A673 (cell line): ENCODE measurements around the gene PNKD. TPM values are rescaled to one million over a fixed set of nuclear protein-coding genes. Genes with fewer than 3 reads are reported as not detected.

Experiments
- BruUV-seq: library from RNA; stranded (reverse); fragments of 400-500 nt; replicated peaks from 2 replicates; lab custom pipeline; 2021; lab: Mats Ljungman, UMichigan
- CTCF ChIA-PET: fragments of 300-600 bp; sonication (Branson Sonifier 250); formaldehyde crosslinking; loops from one replicate; lab custom pipeline; 2022; ENCODE audit warnings: antibody characterized with exemption; lab: Charles Lee
- POLR2A ChIA-PET: fragments of 300-600 bp; sonication (Branson Sonifier 250); formaldehyde crosslinking; loops from one replicate; lab custom pipeline; 2022; ENCODE audit warnings: antibody characterized with exemption; ENCODE audit not compliant: low non-redundant PET; lab: Charles Lee
- DNase-seq: peaks from one replicate; pipeline ENCODE4 v3.0.0-alpha.2; 2015; ENCODE audit warnings: low spot score
- H3K27ac ChIP-seq: fragments of 200-600 bp; sonication (generic); 2 replicates; pipeline ENCODE4 v1.5.1; 2016; ENCODE audit warnings: mixed run types, low read depth, mild to moderate bottlenecking, mixed read lengths, antibody characterized with exemption, low read length; ENCODE audit not compliant: poor library complexity, severe bottlenecking
- H3K27me3 ChIP-seq: fragments of 200-600 bp; sonication (generic); replicated peaks from 2 replicates; pipeline ENCODE4 v1.6.1; 2017; ENCODE audit warnings: mixed run types, low read depth, mild to moderate bottlenecking, mixed read lengths, antibody characterized with exemption, low read length; ENCODE audit not compliant: insufficient read depth, poor library complexity
- H3K36me3 ChIP-seq: fragments of 200-600 bp; sonication (generic); 2 replicates; pipeline ENCODE4 v1.6.1; 2016; ENCODE audit warnings: mixed run types, mild to moderate bottlenecking, mixed read lengths, antibody characterized with exemption, low read length; ENCODE audit not compliant: insufficient read depth, poor library complexity, severe bottlenecking
- H3K4me1 ChIP-seq: fragments of 200-600 bp; sonication (generic); 2 replicates; pipeline ENCODE4 v1.6.1; 2017; ENCODE audit warnings: mixed run types, mild to moderate bottlenecking, mixed read lengths, antibody characterized with exemption, low read length; ENCODE audit not compliant: insufficient read depth, poor library complexity, severe bottlenecking
- H3K4me3 ChIP-seq: fragments of 200-600 bp; sonication (generic); 2 replicates; pipeline ENCODE4 v1.5.1; 2016; ENCODE audit warnings: low read depth, mixed run types, mild to moderate bottlenecking, mixed read lengths, low read length; ENCODE audit not compliant: poor library complexity, severe bottlenecking
- H3K9me3 ChIP-seq: fragments of 200-600 bp; sonication (generic); 2 replicates; pipeline ENCODE4 v1.6.1; 2016; ENCODE audit warnings: mixed run types, low read depth, mild to moderate bottlenecking, mixed read lengths, antibody characterized with exemption, low read length; ENCODE audit not compliant: poor library complexity, severe bottlenecking
- EZH2 ChIP-seq: fragments of 200-600 bp; sonication (generic); IDR thresholded peaks from 2 replicates; pipeline ENCODE4 v1.6.1; 2017; ENCODE audit warnings: borderline replicate concordance, low read depth, mild to moderate bottlenecking, mixed read lengths, antibody characterized with exemption, low read length; ENCODE audit not compliant: poor library complexity, severe bottlenecking
- intact Hi-C: fragments of 100-400 bp; cut with micrococcal nuclease; formaldehyde crosslinking; loops from one replicate; pipeline ENCODE4 v1.10.0; 2022; ENCODE audit not compliant: unreplicated experiment
- total RNA-seq: library from RNA; stranded (reverse); gene quantifications from 2 replicates; pipeline ENCODE4 v1.2.3, GENCODE V29; 2021
- TF ChIP-seq, protein P1 (sequence below): fragments of 300-800, 200-600 bp; sonication (generic); conservative IDR thresholded peaks from 2 replicates; pipeline ENCODE4 v1.5.1; 2017; ENCODE audit warnings: low read depth, mild to moderate bottlenecking, antibody characterized with exemption, low read length, moderate library complexity, mixed read lengths

The PNKD gene
- total RNA-seq, 1 experiment from 2014 or later = 36.7 TPM

DNA sequence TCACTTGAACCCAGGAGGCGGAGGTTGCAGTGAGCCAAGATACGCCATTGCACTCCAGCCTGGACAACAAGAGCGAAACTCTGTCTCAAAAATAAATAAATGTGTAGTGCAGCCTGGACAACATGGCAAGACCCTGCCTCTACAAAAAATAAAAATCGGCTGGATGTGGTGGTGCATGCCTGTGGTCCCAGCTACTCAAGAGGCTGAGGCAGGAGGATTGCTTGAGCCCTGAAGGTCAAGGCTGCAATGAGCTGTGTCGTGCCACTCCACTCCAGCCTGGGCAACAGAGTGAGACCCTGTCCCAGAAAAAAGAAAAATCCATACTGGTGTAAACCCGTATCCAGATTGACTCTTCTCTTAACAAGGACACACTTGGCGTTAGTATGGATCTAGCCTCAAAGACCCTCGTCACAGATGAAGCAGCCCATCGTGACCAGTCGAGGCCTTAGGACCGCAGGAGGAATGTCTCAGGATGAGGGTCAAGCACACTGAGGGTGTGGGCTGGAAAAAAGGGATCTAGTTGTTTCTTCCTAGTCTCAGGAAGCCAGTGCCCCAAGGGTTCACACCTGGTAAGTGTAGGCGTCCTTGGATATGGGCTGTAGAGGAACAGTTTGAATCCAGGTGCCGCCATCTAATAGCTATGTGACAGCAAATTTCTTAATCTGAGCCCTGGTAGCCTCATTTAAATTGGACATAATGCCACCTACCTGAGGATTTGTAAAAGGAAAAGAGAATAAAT is 13.5 kb upstream of the PNKD start:
- CTCF ChIA-PET = no interaction called here
- Histone ChIP-seq H3K9me3 (no peaks in the 10 kb centered on the region), H3K4me1 (peaks cover 12% of the 10 kb centered on the region), H3K27ac (no peak overlapping the region), H3K27me3 (no peaks in the 10 kb centered on the region), H3K4me3 (no peak overlapping the region), H3K36me3 (peaks cover 43% of the 10 kb centered on the region)
- POLR2A ChIA-PET = no interaction called here
- no TSS peak for BruUV-seq
- no peak for DNase-seq
- intact Hi-C loops = loop anchor here (1.0 kb wide), 1 partner anchor 70 kb away; no protein-coding TSS in a partner anchor
- TF ChIP-seq, protein P1, sequence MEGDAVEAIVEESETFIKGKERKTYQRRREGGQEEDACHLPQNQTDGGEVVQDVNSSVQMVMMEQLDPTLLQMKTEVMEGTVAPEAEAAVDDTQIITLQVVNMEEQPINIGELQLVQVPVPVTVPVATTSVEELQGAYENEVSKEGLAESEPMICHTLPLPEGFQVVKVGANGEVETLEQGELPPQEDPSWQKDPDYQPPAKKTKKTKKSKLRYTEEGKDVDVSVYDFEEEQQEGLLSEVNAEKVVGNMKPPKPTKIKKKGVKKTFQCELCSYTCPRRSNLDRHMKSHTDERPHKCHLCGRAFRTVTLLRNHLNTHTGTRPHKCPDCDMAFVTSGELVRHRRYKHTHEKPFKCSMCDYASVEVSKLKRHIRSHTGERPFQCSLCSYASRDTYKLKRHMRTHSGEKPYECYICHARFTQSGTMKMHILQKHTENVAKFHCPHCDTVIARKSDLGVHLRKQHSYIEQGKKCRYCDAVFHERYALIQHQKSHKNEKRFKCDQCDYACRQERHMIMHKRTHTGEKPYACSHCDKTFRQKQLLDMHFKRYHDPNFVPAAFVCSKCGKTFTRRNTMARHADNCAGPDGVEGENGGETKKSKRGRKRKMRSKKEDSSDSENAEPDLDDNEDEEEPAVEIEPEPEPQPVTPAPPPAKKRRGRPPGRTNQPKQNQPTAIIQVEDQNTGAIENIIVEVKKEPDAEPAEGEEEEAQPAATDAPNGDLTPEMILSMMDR = no peak
- no peak for TF ChIP-seq EZH2

DNA sequence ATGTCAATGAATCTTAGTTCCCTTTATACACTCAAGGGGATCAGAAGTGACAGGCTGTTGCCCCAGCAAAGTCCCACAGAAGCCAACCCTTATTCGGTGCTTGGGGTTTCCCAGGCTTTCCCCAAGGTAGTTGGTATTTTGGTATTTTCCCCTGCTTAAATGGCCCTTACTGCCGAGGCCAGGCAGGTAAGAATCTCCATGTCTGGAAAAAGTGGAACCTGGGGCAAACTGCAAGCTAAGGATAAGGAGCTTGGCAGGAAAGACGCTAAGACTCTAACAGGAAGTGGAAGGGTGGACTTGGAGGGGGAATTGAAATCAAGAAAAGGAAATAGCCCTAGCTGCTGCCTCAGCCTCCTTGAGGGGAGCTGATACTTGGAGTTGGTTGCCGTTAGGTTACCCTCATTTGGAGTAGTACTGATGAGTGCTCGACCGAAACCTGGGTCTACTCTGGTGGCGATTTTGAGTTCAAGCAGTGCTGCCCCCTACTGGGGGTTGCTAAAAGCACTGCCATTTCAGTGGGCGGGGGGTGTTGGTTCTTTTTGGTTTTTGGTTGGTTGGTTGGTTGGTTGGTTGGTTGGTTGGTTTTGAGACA is 12.8 kb upstream of the PNKD start:
- no peaks in the 10 kb centered on the region for H3K9me3 ChIP-seq
- ChIA-PET POLR2A (no interaction called here), CTCF (no interaction called here)
- peak; percentile 71 for DNase-seq
- TF ChIP-seq, protein P1 = peak; percentile 79
- no peak for TF ChIP-seq EZH2
- H3K36me3 ChIP-seq = peaks cover 38% of the 10 kb centered on the region
- H3K4me1 ChIP-seq = peaks cover 15% of the 10 kb centered on the region
- BruUV-seq = no TSS peak
- intact Hi-C loops = loop anchor here (1.0 kb wide), 1 partner anchor 71 kb away; no protein-coding TSS in a partner anchor
- H3K27ac ChIP-seq = no peak overlapping the region
- no peak overlapping the region for H3K4me3 ChIP-seq
- no peaks in the 10 kb centered on the region for H3K27me3 ChIP-seq

DNA sequence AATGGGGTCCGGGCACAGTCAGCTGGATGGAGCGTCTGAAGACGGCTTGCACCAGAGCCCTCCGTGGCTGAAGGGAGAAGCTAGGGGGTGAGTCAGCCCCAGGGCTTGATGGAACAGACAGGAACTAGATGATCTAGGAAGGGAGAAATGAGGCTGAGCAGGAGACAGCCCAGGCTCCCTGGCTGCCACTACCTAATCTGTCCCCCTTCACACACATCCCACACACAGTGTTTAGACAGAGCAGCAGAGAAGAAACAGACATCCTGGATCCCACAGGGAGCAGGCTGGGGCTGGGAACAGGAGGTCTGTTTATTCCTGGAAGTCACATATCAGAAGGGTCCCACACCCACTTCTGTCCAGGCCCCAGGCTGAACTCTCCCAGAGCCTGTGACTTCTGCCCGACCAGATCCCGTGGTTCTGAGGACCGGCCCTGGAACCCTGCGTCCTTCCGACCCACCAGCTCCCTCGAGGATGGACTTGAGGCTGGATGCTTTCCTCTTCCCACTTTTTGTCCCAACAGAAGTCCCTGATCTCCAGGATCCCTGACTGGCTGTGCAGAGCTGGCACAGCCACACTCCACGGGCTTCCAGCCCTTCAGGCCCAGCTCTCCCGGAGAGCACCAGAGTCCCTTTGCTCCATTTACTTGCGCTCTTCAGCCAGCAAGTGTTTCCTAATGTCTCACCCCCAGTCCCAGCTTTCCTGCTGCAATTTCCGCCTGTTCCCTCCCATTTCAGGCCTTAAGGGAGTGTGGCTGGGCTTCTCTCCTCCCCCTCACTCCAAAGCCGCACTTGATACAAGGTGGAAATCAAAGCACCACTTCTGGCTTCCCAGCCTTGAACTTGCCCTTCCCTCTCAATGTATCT is 11.0 kb upstream of the PNKD start:
- CTCF ChIA-PET = no interaction called here
- TF ChIP-seq EZH2 = no peak
- TF ChIP-seq, protein P1 = no peak
- H3K27ac ChIP-seq = no peak overlapping the region

More for the DNA sequence above, 11.0 kb upstream of the PNKD start:
- DNase-seq = no peak
- H3K4me1 ChIP-seq = peaks cover 15% of the 10 kb centered on the region
- intact Hi-C loops = no loop called here
- no peaks in the 10 kb centered on the region for H3K9me3 ChIP-seq
- no peak overlapping the region for H3K4me3 ChIP-seq
- no TSS peak for BruUV-seq
- no peaks in the 10 kb centered on the region for H3K27me3 ChIP-seq
- peaks cover 27% of the 10 kb centered on the region for H3K36me3 ChIP-seq
- POLR2A ChIA-PET = interaction anchor here (0.6 kb wide), 1 partner anchor 12 kb away, joined by 3 read pairs; no protein-coding TSS in a partner anchor
